GM21360 (cell line): Measurements from ENCODE around the gene TPST1.
"Not testable (repeated sequence)": the region's sequence is repeated elsewhere in the genome, so short reads cannot be mapped to it uniquely, and the experiment has no call there.

Experiments used
- ATAC-seq: cut with Tn5 transposase; IDR thresholded peaks from one replicate; pipeline ENCODE4 v1.9.1; 2021; ENCODE audit warnings: mild to moderate bottlenecking, moderate library complexity; ENCODE audit not compliant: unreplicated experiment

Gene TPST1

GRCh38 chr7:66324985-66325384, 119.9 kb downstream of the TPST1 start:
- not testable (repeated sequence) for ATAC-seq

GRCh38 chr7:66326501-66327215, 121.5 kb downstream of the TPST1 start:
- ATAC-seq, result no peak

GRCh38 chr7:66330961-66331360, 125.8 kb downstream of the TPST1 start:
- no peak for ATAC-seq

- ATAC-seq, result no peak
Observed at GRCh38 chr7:66331883-66332282, 126.7 kb downstream of the TPST1 start.

- ATAC-seq, result no peak
Observed at GRCh38 chr7:66333443-66333842, 128.3 kb downstream of the TPST1 start.

GRCh38 chr7:66335318-66335717, 130.2 kb downstream of the TPST1 start:
- no peak for ATAC-seq

- ATAC-seq, result no peak
Observed at GRCh38 chr7:66336760-66337159, 131.6 kb downstream of the TPST1 start.

- ATAC-seq, result no peak
Observed at GRCh38 chr7:66339141-66339540, 134.0 kb downstream of the TPST1 start.

- ATAC-seq, result no peak
Observed at GRCh38 chr7:66344166-66344565, 139.0 kb downstream of the TPST1 start.

- no peak for ATAC-seq
Observed at GRCh38 chr7:66348531-66348930, 143.4 kb downstream of the TPST1 start.

- no peak for ATAC-seq
Observed at GRCh38 chr7:66348959-66349358, 143.8 kb downstream of the TPST1 start.

GRCh38 chr7:66352071-66352470, 146.9 kb downstream of the TPST1 start:
- no peak for ATAC-seq

- no peak for ATAC-seq
Observed at GRCh38 chr7:66353547-66353946, 148.4 kb downstream of the TPST1 start.

GRCh38 chr7:66355756-66356155, 150.6 kb downstream of the TPST1 start:
- no peak for ATAC-seq

- no peak for ATAC-seq
Observed at GRCh38 chr7:66356277-66356721, 151.2 kb downstream of the TPST1 start.

- no peak for ATAC-seq
Observed at GRCh38 chr7:66357087-66357486, 152.0 kb downstream of the TPST1 start.

- no peak for ATAC-seq
Observed at GRCh38 chr7:66359656-66360211, 154.6 kb downstream of the TPST1 start.

- no peak for ATAC-seq
Observed at GRCh38 chr7:66362136-66362535, 157.0 kb downstream of the TPST1 start.

- no peak for ATAC-seq
Observed at GRCh38 chr7:66363635-66364034, 158.5 kb downstream of the TPST1 start.

GRCh38 chr7:66365031-66365430, 159.9 kb downstream of the TPST1 start:
- not testable (repeated sequence) for ATAC-seq

- ATAC-seq, result no peak
Observed at GRCh38 chr7:66371096-66371824, 166.1 kb downstream of the TPST1 start.
